Endothelial cell of umbilical vein (primary cell): ENCODE data around the gene TK1.

Experiments used
- EZH2 ChIP-seq: IDR thresholded peaks from 2 replicates; pipeline ENCODE4 v1.6.1; 2012; ENCODE audit warnings: borderline replicate concordance, low read depth, mild to moderate bottlenecking, moderate library complexity, low read length, inconsistent platforms; ENCODE audit not compliant: severe bottlenecking
- FOS ChIP-seq: IDR thresholded peaks from 2 replicates; pipeline ENCODE4 v1.6.1; 2011; ENCODE audit warnings: mild to moderate bottlenecking, low read length, moderate library complexity, borderline replicate concordance; ENCODE audit not compliant: insufficient read depth
- GATA2 ChIP-seq: IDR thresholded peaks from 2 replicates; pipeline ENCODE4 v1.7.0; 2011; ENCODE audit warnings: low read depth, mild to moderate bottlenecking, moderate library complexity, mixed read lengths, low read length; ENCODE audit not compliant: insufficient read length, insufficient read depth
- JUN ChIP-seq: IDR thresholded peaks from 2 replicates; pipeline ENCODE4 v1.6.1; 2011; ENCODE audit warnings: borderline replicate concordance, low read depth; ENCODE audit not compliant: insufficient read length, insufficient read depth
- MYC ChIP-seq: IDR thresholded peaks from one replicate; pipeline ENCODE4 v1.6.1; 2011; ENCODE audit warnings: mild to moderate bottlenecking, low read depth, low read length
- POLR2A ChIP-seq: IDR thresholded peaks from 2 replicates; pipeline ENCODE4 v1.6.1; 2012; ENCODE audit warnings: low read depth, mild to moderate bottlenecking, control low read depth, low read length
- POLR2AphosphoS5 ChIP-seq: IDR thresholded peaks from 2 replicates; pipeline ENCODE4 v1.6.1; 2012; ENCODE audit warnings: low read depth, mild to moderate bottlenecking, control low read depth, low read length, moderate library complexity; ENCODE audit not compliant: insufficient read depth
- TF ChIP-seq, protein P1 (sequence below), 2 donors: IDR thresholded peaks; 1 replicate in 1 of 2; 2 replicates in 1 of 2; pipeline ENCODE4 v1.5.1; 2011; ENCODE audit warnings: low read length in 2 of 2, mild to moderate bottlenecking in 2 of 2, moderate library complexity in 2 of 2, control low read depth in 1 of 2, inconsistent platforms in 1 of 2, low read depth in 1 of 2; ENCODE audit not compliant: insufficient read depth in 1 of 2; ENCODE audit errors: extremely low read depth in 1 of 2
- TF ChIP-seq, protein P2 (sequence below): IDR thresholded peaks from 2 replicates; pipeline ENCODE4 v1.6.1; 2011; ENCODE audit not compliant: insufficient read depth, insufficient read length

DNA sequence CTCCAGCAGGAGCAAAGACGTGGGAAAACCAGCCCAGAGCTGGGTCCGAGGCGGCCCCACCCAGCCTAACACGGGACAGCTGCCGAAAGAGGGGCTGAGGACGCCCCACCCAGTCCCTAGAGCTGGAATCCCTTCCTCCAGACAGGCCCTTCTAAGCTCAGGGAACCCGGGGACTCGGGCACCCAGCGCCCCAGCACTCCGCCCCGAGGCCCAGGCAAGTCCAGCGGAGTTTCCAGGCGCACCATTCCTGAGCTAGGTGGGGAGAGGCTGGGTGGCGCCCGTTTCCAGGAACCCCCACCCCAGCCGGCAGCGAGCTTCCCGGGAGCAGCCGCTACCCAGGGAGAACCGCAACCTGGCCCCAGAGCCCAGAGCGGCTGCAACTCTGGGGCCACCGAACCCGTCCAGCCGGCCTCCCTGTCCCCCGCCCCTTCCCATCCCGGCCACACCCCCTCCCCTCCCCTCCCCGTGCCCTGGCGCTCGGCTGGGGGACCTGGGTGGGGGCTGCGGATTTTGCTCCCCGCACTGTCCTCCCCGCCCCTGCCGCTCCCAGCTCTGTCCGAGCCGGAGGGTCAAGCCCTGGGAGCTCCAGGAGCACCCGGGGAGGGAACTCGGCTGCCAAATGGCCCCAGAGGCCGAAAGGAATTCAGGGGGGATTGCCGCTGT, 58.8 kb downstream of the TK1 start:
- TF ChIP-seq POLR2A (no peak), GATA2 (no peak), EZH2 (no peak), POLR2AphosphoS5 (no peak), MYC (no peak), JUN (no peak), FOS (no peak)
- TF ChIP-seq, protein P1, sequence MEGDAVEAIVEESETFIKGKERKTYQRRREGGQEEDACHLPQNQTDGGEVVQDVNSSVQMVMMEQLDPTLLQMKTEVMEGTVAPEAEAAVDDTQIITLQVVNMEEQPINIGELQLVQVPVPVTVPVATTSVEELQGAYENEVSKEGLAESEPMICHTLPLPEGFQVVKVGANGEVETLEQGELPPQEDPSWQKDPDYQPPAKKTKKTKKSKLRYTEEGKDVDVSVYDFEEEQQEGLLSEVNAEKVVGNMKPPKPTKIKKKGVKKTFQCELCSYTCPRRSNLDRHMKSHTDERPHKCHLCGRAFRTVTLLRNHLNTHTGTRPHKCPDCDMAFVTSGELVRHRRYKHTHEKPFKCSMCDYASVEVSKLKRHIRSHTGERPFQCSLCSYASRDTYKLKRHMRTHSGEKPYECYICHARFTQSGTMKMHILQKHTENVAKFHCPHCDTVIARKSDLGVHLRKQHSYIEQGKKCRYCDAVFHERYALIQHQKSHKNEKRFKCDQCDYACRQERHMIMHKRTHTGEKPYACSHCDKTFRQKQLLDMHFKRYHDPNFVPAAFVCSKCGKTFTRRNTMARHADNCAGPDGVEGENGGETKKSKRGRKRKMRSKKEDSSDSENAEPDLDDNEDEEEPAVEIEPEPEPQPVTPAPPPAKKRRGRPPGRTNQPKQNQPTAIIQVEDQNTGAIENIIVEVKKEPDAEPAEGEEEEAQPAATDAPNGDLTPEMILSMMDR (IDR thresholded peaks at IDR 0.05; ENCODE audit: extremely low read depth in 1 of 2, insufficient read depth in 1 of 2, low read depth in 1 of 2, low read length in 2 of 2), result no peak
- TF ChIP-seq, protein P2, sequence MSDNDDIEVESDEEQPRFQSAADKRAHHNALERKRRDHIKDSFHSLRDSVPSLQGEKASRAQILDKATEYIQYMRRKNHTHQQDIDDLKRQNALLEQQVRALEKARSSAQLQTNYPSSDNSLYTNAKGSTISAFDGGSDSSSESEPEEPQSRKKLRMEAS, result no peak
